SK-N-SH treated with all-trans-retinoic acid at 6 μM for 48 hours (cell line): Measurements from ENCODE around the gene TLN1.

Source experiments
- ARNTL ChIP-seq: fragments of 450-650 bp; formaldehyde crosslinking; IDR thresholded peaks from 2 replicates; pipeline ENCODE4 v1.5.0; 2020; ENCODE audit warnings: low read depth, mild to moderate bottlenecking, moderate library complexity, borderline replicate concordance
- ESRRG ChIP-seq: fragments of 250-450 bp; sonication (Bioruptor Pico); IDR thresholded peaks from 2 replicates; pipeline ENCODE4 v1.6.1; 2021; ENCODE audit warnings: mild to moderate bottlenecking
- GLIS3 ChIP-seq: fragments of 250-450 bp; sonication (Bioruptor Pico); IDR thresholded peaks from 2 replicates; pipeline ENCODE4 v1.5.0; 2020; ENCODE audit warnings: mild to moderate bottlenecking, moderate library complexity
- ISL1 ChIP-seq: fragments of 250-450 bp; sonication (Bioruptor Pico); IDR thresholded peaks from 2 replicates; pipeline ENCODE4 v2.1.2; 2022; ENCODE audit warnings: mild to moderate bottlenecking, moderate library complexity
- OSR1 ChIP-seq: fragments of 250-450 bp; sonication (Bioruptor Pico); IDR thresholded peaks from 2 replicates; pipeline ENCODE4 v1.8.0; 2022; ENCODE audit warnings: moderate library complexity, mild to moderate bottlenecking, inconsistent platforms
- PATZ1 ChIP-seq: fragments of 250-450 bp; sonication (Bioruptor Pico); IDR thresholded peaks from 2 replicates; pipeline ENCODE4 v1.8.0; 2020; ENCODE audit warnings: mild to moderate bottlenecking, moderate library complexity, borderline replicate concordance
- PPARA ChIP-seq: fragments of 250-450 bp; sonication (Bioruptor Pico); IDR thresholded peaks from 2 replicates; pipeline ENCODE4 v1.5.0; 2020; ENCODE audit warnings: mild to moderate bottlenecking, borderline replicate concordance
- RARB ChIP-seq: fragments of 250-450 bp; sonication (Bioruptor Pico); IDR thresholded peaks from 2 replicates; pipeline ENCODE4 v1.8.0; 2021; ENCODE audit warnings: mild to moderate bottlenecking, moderate library complexity
- TCF4 ChIP-seq: fragments of 250-450 bp; sonication (Bioruptor Pico); IDR thresholded peaks from 2 replicates; pipeline ENCODE4 v1.8.0; 2021; ENCODE audit warnings: mild to moderate bottlenecking, moderate library complexity, borderline replicate concordance
- ZFP3 ChIP-seq: fragments of 250-450 bp; sonication (Bioruptor Pico); IDR thresholded peaks from 2 replicates; pipeline ENCODE4 v1.5.0; 2020; ENCODE audit warnings: mild to moderate bottlenecking, moderate library complexity
- ZFP30 ChIP-seq: fragments of 450-650 bp; formaldehyde crosslinking; IDR thresholded peaks from 2 replicates; pipeline ENCODE4 v1.5.0; 2022; ENCODE audit warnings: mild to moderate bottlenecking, moderate library complexity
- ZNF565 ChIP-seq: fragments of 450-650 bp; formaldehyde crosslinking; conservative IDR thresholded peaks from 2 replicates; pipeline ENCODE4 v1.5.0; 2020; ENCODE audit warnings: low read depth, mild to moderate bottlenecking, moderate library complexity

GRCh38 chr9:35673132-35674024, 58.6 kb downstream of the TLN1 start, which contains the start of gene CA9:
- TF ChIP-seq ZNF565 (CRISPR knock-in tag) (no peak), ESRRG (CRISPR knock-in tag) (no peak), PPARA (CRISPR knock-in tag) (no peak), ZFP30 (CRISPR knock-in tag) (no peak), ZFP3 (CRISPR knock-in tag) (no peak), RARB (CRISPR knock-in tag) (no peak), OSR1 (no peak), PATZ1 (CRISPR knock-in tag) (no peak), GLIS3 (CRISPR knock-in tag) (no peak), ISL1 (CRISPR knock-in tag) (no peak), ARNTL (CRISPR knock-in tag) (no peak), TCF4 (no peak)
